ENCODE data around the gene SLC44A4.
"Not testable (repeated sequence)": the region's sequence is repeated elsewhere in the genome, so short reads cannot be mapped to it uniquely, and the experiment has no call there.

Gene SLC44A4

GRCh38 chr6:31878726-31879125, at the start of gene SLC44A4:
TSS of gene SLC44A4 (minus strand) at chr6:31878997. CDS start at chr6:31878980, 17 bp downstream.
- DNase-seq: no peak

- no peak for DNase-seq
These were observed 49.8 kb upstream of the SLC44A4 start for GRCh38 chr6:31928672-31928939.

- DNase-seq: no peak
These were observed 49.3 kb upstream of the SLC44A4 start for GRCh38 chr6:31927863-31928671.

- DNase-seq: peak in 4 of 58 donors; percentile 1 to 8 (median 4)
These were observed 48.6 kb upstream of the SLC44A4 start, which contains the start of gene C2 for GRCh38 chr6:31927242-31927862. TSS of gene C2 (plus strand) at chr6:31927717. CDS start at chr6:31927753, 36 bp downstream.

- DNase-seq: no peak
These were observed 44.1 kb upstream of the SLC44A4 start for GRCh38 chr6:31922942-31923341.

GRCh38 chr6:31920811-31921210, 42.0 kb upstream of the SLC44A4 start:
- no peak for DNase-seq

GRCh38 chr6:31919624-31920303, 41.0 kb upstream of the SLC44A4 start:
- DNase-seq: no peak

GRCh38 chr6:31918069-31918720, 39.4 kb upstream of the SLC44A4 start:
- DNase-seq: no peak

- DNase-seq: no peak
These were observed 37.0 kb upstream of the SLC44A4 start for GRCh38 chr6:31915756-31916155.

- DNase-seq: no peak
These were observed 36.6 kb upstream of the SLC44A4 start for GRCh38 chr6:31915351-31915750.

GRCh38 chr6:31911826-31912585, 33.2 kb upstream of the SLC44A4 start:
- no peak for DNase-seq

GRCh38 chr6:31909298-31909697, 30.5 kb upstream of the SLC44A4 start:
- DNase-seq: not testable (repeated sequence)

- no peak for DNase-seq
These were observed 30.0 kb upstream of the SLC44A4 start for GRCh38 chr6:31908791-31909190.

GRCh38 chr6:31908255-31908654, 29.5 kb upstream of the SLC44A4 start:
- not testable (repeated sequence) for DNase-seq

- DNase-seq: no peak
These were observed 28.5 kb upstream of the SLC44A4 start for GRCh38 chr6:31907158-31907813.

- not testable (repeated sequence) for DNase-seq
These were observed 27.9 kb upstream of the SLC44A4 start for GRCh38 chr6:31906727-31907126.

- no peak for DNase-seq
These were observed 27.3 kb upstream of the SLC44A4 start for GRCh38 chr6:31906122-31906521.

GRCh38 chr6:31905041-31905440, 26.2 kb upstream of the SLC44A4 start:
- no peak for DNase-seq

GRCh38 chr6:31903957-31904356, 25.2 kb upstream of the SLC44A4 start:
- no peak for DNase-seq

GRCh38 chr6:31901953-31902643, 23.3 kb upstream of the SLC44A4 start, which contains the start of gene ZBTB12:
TSS of gene ZBTB12 (minus strand) at chr6:31902086. CDS start at chr6:31901305, 781 bp downstream.
- DNase-seq: peak; percentile 56 to 97 (median 94)
